Skeletal muscle tissue (tissue), 4 donors: Measurements from ENCODE around the gene DGKI. TPM values are rescaled to one million over a fixed set of nuclear protein-coding genes. Genes with fewer than 3 reads are reported as not detected.

Experiments used
- H3K27ac ChIP-seq: one replicate; pipeline ENCODE4 v1.7.0; 2013; ENCODE audit warnings: mild to moderate bottlenecking, low read depth, low read length, inconsistent platforms
- H3K27me3 ChIP-seq, 3 donors: one replicate each; pipeline ENCODE4 v1.7.0; 2013; ENCODE audit warnings: low read length in 3 of 3; ENCODE audit not compliant: control insufficient read depth in 3 of 3, insufficient read depth in 3 of 3
- H3K36me3 ChIP-seq, 3 donors: one replicate each; pipeline ENCODE4 v1.7.0; 2013; ENCODE audit warnings: low read length in 3 of 3; ENCODE audit not compliant: control insufficient read depth in 3 of 3, insufficient read depth in 3 of 3
- H3K4me1 ChIP-seq, 3 donors: one replicate each; pipeline ENCODE4 v1.7.0; 2013; ENCODE audit warnings: low read length in 3 of 3, mild to moderate bottlenecking in 3 of 3; ENCODE audit not compliant: control insufficient read depth in 3 of 3, insufficient read depth in 3 of 3
- H3K4me3 ChIP-seq, 3 donors: one replicate each; pipeline ENCODE4 v1.7.0; 2013; ENCODE audit warnings: low read length in 3 of 3
- H3K9ac ChIP-seq, 3 donors: one replicate each; pipeline ENCODE4 v1.7.0; 2013; ENCODE audit warnings: low read length in 3 of 3, mild to moderate bottlenecking in 3 of 3, moderate library complexity in 2 of 3, low read depth in 1 of 3
- H3K9me3 ChIP-seq, 3 donors: one replicate each; pipeline ENCODE4 v1.7.0; 2013; ENCODE audit warnings: low read length in 3 of 3; ENCODE audit not compliant: control insufficient read depth in 3 of 3
- total RNA-seq: library from RNA; depleted of rRNA; stranded (reverse); fragments of >200 nt; gene quantifications from one replicate; pipeline ENCODE4 v1.2.3, GENCODE V29; 2014
- donor health status: Osteomylitis.

DGKI gene
- total RNA-seq, 1 donor from 2014 or later = 1.0 TPM

DNA sequence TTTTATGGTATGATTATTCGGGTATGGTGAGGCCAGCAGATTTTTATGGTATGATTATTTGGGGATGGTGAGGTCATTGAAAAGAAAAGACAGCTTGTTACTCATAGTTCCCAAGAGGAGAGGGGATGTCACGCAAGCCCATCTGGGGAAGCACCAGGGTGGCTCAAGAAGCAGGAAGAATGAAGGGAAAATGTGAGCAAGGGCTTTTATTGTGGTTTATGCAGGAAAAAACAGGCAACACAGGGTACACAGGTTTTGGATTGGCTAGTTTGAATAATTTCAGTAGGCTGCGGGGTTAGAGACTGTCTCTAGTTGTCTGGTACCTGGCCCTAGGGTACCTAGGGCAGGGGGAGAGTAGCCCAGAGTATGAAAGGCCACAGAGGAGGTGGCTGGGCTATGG lies 26.8 kb upstream of the DGKI start:
- Histone ChIP-seq H3K4me1 (peaks cover 41 to 62% (median 58%) of the 10 kb centered on the region in 3 donors), H3K9me3 (no peaks in the 10 kb centered on the region), H3K27me3 (no peaks in the 10 kb centered on the region), H3K27ac (peak overlapping the region; percentile 66), H3K9ac (no peak overlapping the region), H3K36me3 (peaks cover 0 to 10% (median 3%) of the 10 kb centered on the region in 3 donors), H3K4me3 (no peak overlapping the region)

DNA sequence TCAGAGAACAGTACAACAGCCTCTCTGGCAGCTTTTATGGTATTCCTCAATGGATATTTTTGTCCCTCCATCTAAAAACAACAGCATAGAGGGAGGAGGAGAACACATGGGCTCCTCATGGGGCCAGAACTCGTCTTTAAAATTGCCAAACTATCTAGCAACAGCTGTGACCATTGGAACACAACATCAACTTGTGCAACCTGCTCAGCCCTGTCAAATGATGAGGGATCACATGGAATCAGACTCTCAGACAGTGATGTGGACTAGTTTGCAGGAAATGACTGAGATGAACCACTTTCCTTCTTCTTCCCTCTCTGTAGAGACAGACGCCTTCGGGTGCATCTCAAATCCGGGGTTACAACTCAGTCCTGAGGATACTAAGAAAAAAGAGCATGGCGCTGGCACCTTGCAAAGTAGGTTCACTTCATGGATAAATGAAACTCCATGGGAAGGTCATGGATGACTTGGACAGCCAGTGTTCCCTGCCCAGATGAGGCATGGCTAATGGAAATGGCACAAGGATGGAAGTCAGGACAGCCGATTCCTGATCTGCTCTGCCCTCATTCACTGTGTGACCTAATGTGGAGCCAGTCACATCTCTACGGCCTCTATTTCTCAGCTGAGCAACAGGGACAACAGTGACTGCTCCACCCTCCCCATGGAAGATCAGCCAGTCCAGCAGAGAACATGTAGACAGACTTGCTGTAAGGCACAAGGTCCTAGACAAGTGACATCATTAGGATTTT lies 24.6 kb upstream of the DGKI start:
- Histone ChIP-seq H3K27ac (peak overlapping the region; percentile 96), H3K9ac (peak overlapping the region in 1 of 3 donors; percentile 51), H3K4me3 (peak overlapping the region; percentile 48 to 61 (median 55)), H3K27me3 (no peaks in the 10 kb centered on the region), H3K4me1 (peaks cover 28 to 55% (median 50%) of the 10 kb centered on the region in 3 donors), H3K9me3 (no peaks in the 10 kb centered on the region), H3K36me3 (peaks cover 0 to 12% (median 3%) of the 10 kb centered on the region in 3 donors)

DNA sequence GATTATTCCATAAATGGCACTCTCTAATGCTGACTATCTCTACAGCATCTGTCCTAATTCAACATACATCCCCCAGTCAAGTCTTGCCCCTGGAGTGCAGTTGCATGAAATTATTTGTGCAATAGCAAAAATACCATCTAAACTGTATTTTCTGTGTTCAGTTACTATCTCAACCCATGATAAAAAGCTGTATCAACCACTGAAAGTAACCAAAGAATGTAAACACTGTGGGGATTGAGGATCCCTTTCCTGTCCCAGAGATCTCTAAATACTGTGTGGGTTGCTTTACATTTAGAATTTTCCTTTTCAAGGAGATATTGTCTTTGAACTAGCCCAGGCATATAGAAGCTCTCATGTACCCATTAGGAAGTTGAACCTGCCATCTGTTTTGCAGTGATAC lies 23.9 kb upstream of the DGKI start:
- H3K4me1 ChIP-seq = peaks cover 28 to 55% (median 50%) of the 10 kb centered on the region in 3 donors
- no peaks in the 10 kb centered on the region for H3K9me3 ChIP-seq
- H3K27me3 ChIP-seq = no peaks in the 10 kb centered on the region
- no peak overlapping the region for H3K9ac ChIP-seq
- H3K4me3 ChIP-seq = peak overlapping the region in 1 of 3 donors; percentile 4
- peak overlapping the region; percentile 96 for H3K27ac ChIP-seq
- H3K36me3 ChIP-seq = peaks cover 0 to 11% (median 3%) of the 10 kb centered on the region in 3 donors

DNA sequence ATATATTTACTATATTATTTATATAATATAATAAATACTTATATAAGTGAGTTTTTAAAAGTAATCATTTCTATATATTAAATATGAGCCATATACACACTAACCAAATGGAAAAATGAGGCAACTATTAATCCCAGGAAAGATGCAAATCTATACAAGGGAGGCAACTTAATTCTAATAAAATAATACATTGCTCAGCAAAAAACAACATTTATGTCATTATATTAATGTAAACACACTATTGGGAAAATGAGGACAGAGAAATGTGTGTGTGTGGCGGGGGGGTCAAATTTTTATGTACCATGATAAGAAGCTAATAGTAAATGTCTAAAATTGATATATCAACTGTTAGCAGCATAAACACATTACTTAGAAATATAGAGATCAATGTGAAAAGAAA lies 23.3 kb upstream of the DGKI start:
- H3K27ac ChIP-seq = peak overlapping the region; percentile 96
- H3K4me1 ChIP-seq = peaks cover 24 to 50% (median 44%) of the 10 kb centered on the region in 3 donors
- H3K9ac ChIP-seq = no peak overlapping the region
- no peak overlapping the region for H3K4me3 ChIP-seq
- peaks cover under 1 to 8% (median 6%) of the 10 kb centered on the region in 3 donors for H3K36me3 ChIP-seq
- no peaks in the 10 kb centered on the region for H3K9me3 ChIP-seq
- no peaks in the 10 kb centered on the region for H3K27me3 ChIP-seq

DNA sequence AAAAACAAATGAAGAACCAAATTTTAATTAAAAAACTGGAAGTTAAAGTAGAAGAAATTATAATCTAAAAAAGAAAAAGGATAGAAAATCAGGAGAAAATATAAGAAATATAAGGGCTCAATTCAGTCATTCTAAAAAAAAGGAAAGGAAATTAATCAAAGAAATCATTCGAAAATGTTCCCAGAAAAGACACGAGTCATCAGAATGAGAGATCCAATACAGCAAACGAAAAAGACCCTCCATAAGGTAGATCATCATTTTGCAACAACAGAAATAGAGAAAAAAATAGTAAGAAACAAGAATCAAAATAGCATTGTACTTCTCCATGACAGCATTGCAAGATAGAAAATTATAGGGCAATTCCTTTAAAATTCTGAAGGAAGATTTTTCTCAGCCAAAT lies 22.5 kb upstream of the DGKI start:
- H3K27me3 ChIP-seq = no peaks in the 10 kb centered on the region
- H3K4me3 ChIP-seq = no peak overlapping the region
- peaks cover 2 to 10% (median 5%) of the 10 kb centered on the region in 3 donors for H3K36me3 ChIP-seq
- H3K4me1 ChIP-seq = peaks cover 20 to 45% (median 37%) of the 10 kb centered on the region in 3 donors
- H3K27ac ChIP-seq = no peak overlapping the region
- no peaks in the 10 kb centered on the region for H3K9me3 ChIP-seq
- H3K9ac ChIP-seq = no peak overlapping the region

DNA sequence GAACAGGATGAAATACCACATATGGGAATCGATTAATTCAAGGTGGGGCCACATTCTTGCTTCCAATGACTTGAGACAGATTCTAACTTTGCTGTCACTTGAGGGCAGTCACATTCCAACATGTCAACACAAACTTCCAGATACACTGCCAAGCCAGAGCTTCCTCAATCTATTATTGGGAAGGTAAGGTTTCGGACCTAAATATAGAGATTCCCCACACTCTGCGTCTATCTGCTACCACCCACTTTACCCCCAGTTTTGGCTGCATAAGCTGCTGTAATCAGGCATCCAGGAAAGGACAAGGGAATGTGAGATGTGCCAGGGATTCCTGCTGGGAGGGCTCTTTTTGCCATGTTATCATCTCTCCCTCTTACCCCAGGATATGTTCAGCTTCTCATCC lies 20.5 kb upstream of the DGKI start:
- Histone ChIP-seq H3K27me3 (no peaks in the 10 kb centered on the region), H3K4me1 (peaks cover 12 to 27% (median 23%) of the 10 kb centered on the region in 3 donors), H3K4me3 (peak overlapping the region in 1 of 3 donors; percentile 6), H3K27ac (peak overlapping the region; percentile 64), H3K36me3 (peaks cover 5 to 9% (median 5%) of the 10 kb centered on the region in 3 donors), H3K9me3 (no peaks in the 10 kb centered on the region), H3K9ac (no peak overlapping the region)

DNA sequence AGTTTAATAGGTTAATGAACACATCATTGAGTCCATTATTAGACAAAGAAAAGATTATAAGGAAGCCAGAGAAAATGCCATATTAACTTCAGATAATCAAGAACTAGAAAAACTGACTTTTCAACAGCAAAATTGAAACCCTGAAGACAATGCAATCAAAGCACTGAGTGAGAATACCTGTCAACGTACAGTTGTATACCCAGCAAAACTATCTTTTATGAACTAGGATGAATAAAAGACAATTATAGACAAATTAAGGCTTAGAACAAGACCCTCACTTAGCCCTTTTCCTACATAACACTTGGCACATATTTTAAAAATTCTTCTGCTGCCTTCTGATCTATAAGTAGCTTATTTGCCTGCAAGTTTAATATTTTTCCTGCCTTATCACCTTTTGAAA lies 19.0 kb upstream of the DGKI start:
- no peaks in the 10 kb centered on the region for H3K9me3 ChIP-seq
- H3K9ac ChIP-seq = no peak overlapping the region
- H3K4me1 ChIP-seq = peaks cover 7 to 16% (median 13%) of the 10 kb centered on the region in 3 donors
- no peak overlapping the region for H3K27ac ChIP-seq
- no peak overlapping the region for H3K4me3 ChIP-seq
- H3K27me3 ChIP-seq = no peaks in the 10 kb centered on the region
- H3K36me3 ChIP-seq = peaks cover 5 to 7% (median 5%) of the 10 kb centered on the region in 3 donors

DNA sequence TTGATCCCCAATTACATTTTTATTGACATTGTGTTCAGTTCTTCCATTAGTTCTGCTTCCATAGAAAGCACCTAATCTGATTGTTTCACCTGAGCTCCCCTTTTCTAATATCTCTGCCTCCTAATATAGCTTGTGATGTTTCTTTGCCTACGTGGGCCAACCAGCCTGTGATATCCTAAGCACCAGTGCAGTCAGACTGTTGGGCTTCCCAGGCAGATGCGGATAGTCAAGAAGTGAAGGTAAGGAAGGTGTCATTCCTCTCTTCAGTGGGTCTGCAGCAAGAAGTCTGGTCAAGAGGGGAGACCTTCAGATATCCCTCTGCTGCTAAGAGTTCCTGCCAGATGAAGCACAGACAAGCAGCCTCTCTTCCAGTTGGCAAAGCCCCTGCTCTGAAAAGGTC lies 16.2 kb upstream of the DGKI start:
- Histone ChIP-seq H3K9me3 (no peaks in the 10 kb centered on the region), H3K27me3 (no peaks in the 10 kb centered on the region), H3K4me3 (no peak overlapping the region), H3K36me3 (peaks cover 5 to 11% (median 5%) of the 10 kb centered on the region in 3 donors), H3K4me1 (peaks cover 4 to 13% (median 9%) of the 10 kb centered on the region in 3 donors), H3K27ac (no peak overlapping the region), H3K9ac (no peak overlapping the region)

DNA sequence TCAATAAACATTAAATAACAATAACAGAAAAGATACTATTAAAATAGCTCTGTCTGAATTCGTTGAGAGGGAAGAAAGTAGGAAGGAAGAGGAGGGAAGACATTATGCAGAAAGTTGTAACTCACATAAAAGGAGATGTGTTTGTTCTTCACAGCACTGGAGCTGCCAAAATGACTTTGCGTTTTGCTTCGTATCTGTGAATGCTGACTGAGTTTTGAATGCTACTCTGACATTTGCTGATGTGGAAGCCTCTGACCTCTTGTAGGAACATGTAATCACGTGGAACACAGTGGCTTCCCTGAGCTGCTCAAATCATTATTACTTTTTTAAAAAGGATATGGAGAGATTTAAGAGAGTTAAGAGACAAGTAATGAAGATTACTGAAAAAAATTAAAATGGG lies 15.6 kb upstream of the DGKI start:
- H3K36me3 ChIP-seq = peaks cover 3 to 11% (median 5%) of the 10 kb centered on the region in 3 donors

DNA sequence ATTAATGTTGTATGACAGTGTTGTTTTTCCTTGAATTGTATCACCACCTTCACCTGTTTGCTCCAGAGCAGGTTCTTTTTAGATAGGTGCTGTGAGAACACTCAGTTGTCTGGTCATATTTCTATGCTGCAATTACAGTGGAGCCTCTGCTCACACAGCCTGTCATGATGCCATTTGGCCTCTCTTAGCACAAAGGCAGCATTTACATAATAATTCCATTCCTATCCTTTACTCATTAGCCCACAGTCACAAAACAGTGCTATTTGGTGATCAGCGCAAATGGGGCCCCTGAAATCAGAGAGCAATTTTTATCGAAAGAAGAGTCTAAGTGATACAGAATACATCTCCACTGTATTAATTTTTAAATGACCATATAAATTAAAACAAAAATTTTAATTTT lies 13.8 kb upstream of the DGKI start:
- Histone ChIP-seq H3K27ac (no peak overlapping the region), H3K4me1 (no peaks in the 10 kb centered on the region)

More for the DNA sequence above, 15.6 kb upstream of the DGKI start:
- Histone ChIP-seq H3K27ac (no peak overlapping the region), H3K4me1 (peaks cover under 1 to 7% (median 3%) of the 10 kb centered on the region in 3 donors), H3K9me3 (no peaks in the 10 kb centered on the region), H3K9ac (no peak overlapping the region), H3K4me3 (no peak overlapping the region), H3K27me3 (no peaks in the 10 kb centered on the region)

More for the DNA sequence above, 13.8 kb upstream of the DGKI start:
- peaks cover 0 to 11% (median 5%) of the 10 kb centered on the region in 3 donors for H3K36me3 ChIP-seq
- H3K9me3 ChIP-seq = no peaks in the 10 kb centered on the region
- no peaks in the 10 kb centered on the region for H3K27me3 ChIP-seq
- H3K9ac ChIP-seq = no peak overlapping the region
- no peak overlapping the region for H3K4me3 ChIP-seq
